Adrenal gland (tissue), 5 donors: ENCODE measurements around the gene ATP9B.

Experiments
- CTCF ChIP-seq, 6 experiments: fragments of 450-650 bp in 4 of 6; fragments of 200-600 bp in 2 of 6; sonication (generic) in 1 of 6; IDR thresholded peaks; 1 replicate in 5 of 6; 2 replicates in 1 of 6; pipeline versions ENCODE4 v1.5.1 to v1.8.0; 2016 to 2021; ENCODE audit warnings: antibody characterized with exemption in 6 of 6, mild to moderate bottlenecking in 2 of 6, moderate library complexity in 1 of 6
- POLR2A ChIP-seq, 2 donors: fragments of 450-650 bp; IDR thresholded peaks; one replicate each; pipeline ENCODE4 v1.6.1; 2017; ENCODE audit warnings: antibody characterized with exemption in 2 of 2, mild to moderate bottlenecking in 2 of 2, moderate library complexity in 1 of 2
- donor health status: DM: no; HTN: no; CAD: no.

- TF ChIP-seq CTCF (IDR thresholded peaks at IDR 0.05) (no peak), POLR2A (IDR thresholded peaks at IDR 0.05) (no peak)
These were observed 341.8 kb downstream of the ATP9B start for GRCh38 chr18:79410731-79411613.
